T-helper 1 cell treated with Interleukin-12 subunit alpha and Interleukin-12 subunit beta and Interleukin-4 antibody, amounts not matched to agents 30 μg/mL and 1 μg/mL, for 36 hours (primary cell): ENCODE results near the gene POLD4.
"Not testable (repeated sequence)": the region's sequence is repeated elsewhere in the genome, so short reads cannot be mapped to it uniquely, and the experiment has no call there.

Source experiments
- H3K27ac Mint-ChIP-seq: one replicate; pipeline ENCODE4 v1.8.0; 2021; ENCODE audit warnings: mild to moderate bottlenecking, mixed read lengths
- H3K27me3 Mint-ChIP-seq: one replicate; pipeline ENCODE4 v1.8.0; 2021; ENCODE audit warnings: low read depth, mixed read lengths
- H3K36me3 Mint-ChIP-seq: one replicate; pipeline ENCODE4 v1.8.0; 2021; ENCODE audit warnings: low read depth, mixed read lengths
- H3K4me1 Mint-ChIP-seq: one replicate; pipeline ENCODE4 v1.8.0; 2021; ENCODE audit warnings: low read depth, mixed read lengths
- H3K4me3 Mint-ChIP-seq: one replicate; pipeline ENCODE4 v1.8.0; 2021; ENCODE audit warnings: mild to moderate bottlenecking, moderate library complexity, mixed read lengths
- H3K9me3 Mint-ChIP-seq: one replicate; pipeline ENCODE4 v1.8.0; 2021; ENCODE audit warnings: mixed read lengths

The POLD4 gene

DNA sequence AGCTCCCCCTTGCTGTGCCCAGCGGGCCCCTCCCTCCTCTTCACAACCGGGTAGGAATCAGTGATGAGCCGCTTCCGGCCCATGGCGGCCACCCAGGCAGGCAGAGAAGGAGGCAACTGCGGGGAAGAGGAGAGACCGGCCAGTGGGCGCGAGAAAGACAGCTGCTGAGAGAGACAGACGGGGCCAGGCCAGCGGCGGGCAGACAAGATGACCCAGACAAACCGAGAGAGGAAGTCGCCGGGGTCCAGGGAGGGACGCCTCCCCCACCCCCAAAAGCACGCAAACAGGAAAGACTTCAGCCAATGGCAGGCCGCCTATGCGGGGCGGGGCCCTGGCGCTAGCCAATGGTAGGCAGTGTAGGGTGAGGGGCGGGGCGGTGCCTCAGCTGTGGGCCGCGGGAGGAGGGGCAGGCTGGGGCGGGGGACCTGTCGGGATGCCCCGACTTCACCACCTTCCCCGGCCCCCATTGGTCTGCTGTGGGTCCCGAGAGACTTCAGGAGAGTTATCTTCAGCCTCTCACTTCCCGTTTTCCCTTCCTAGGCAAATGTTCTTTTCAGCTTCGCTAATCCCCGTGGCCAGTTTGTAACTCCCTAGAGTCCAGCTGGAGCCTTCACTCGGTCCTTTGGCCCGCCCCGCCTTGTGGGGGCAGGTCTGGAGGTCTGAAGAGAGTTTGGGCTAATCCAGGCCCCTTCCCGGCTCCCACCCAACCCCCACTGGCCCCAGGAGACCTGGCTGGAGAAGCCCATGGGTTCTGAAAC is at the start of gene POLD4:
Gene POLD4, minus strand, starts transcription at position 230 of the 758 bp plus-strand sequence. Its CDS starts 147 bp downstream, at position 83.
- H3K4me1 Mint-ChIP-seq, result peaks cover 33% of the 10 kb centered on the region

DNA sequence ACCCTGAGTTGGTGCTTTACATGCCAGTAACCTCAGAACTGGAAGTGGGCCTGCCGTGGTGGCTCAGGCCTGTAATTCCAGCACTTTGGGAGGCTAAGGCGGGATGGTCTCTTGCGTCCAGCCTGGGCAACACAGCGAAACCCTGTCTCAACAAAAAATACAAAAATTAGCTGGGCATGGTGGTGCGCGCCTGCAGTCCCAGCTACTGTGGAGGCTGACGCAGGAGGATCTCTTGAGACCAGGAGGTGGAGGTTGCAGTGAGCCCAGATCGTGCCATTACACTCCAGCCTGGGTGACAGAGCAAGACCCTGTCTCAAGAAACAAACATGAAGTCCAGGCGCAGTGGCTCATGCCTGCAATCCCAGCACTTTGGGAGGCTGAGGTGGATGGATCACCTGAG is 49.7 kb upstream of the POLD4 start:
- Mint-ChIP-seq H3K4me3 (peak overlapping the region; percentile 91), H3K36me3 (peaks cover 46% of the 10 kb centered on the region), H3K4me1 (peaks cover 35% of the 10 kb centered on the region), H3K27ac (peak overlapping the region; percentile 87)
- not testable (repeated sequence) for H3K27me3 Mint-ChIP-seq, H3K9me3 Mint-ChIP-seq

More for the DNA sequence above, at the start of gene POLD4:
- no peaks in the 10 kb centered on the region for H3K9me3 Mint-ChIP-seq
- H3K27ac Mint-ChIP-seq, result peak within 1 kb of the TSS; percentile 100
- peak within 1 kb of the TSS; percentile 98 for H3K4me3 Mint-ChIP-seq
- H3K27me3 Mint-ChIP-seq, result peaks cover 4% of the 10 kb centered on the region
- peaks cover 7% of the 10 kb centered on the region for H3K36me3 Mint-ChIP-seq

GRCh38 chr11:67402192-67402839 is 49.0 kb upstream of the POLD4 start:
- H3K27me3 Mint-ChIP-seq, H3K9me3 Mint-ChIP-seq: not testable (repeated sequence)
- Mint-ChIP-seq H3K36me3 (peaks cover 47% of the 10 kb centered on the region), H3K27ac (peak overlapping the region; percentile 79), H3K4me1 (peaks cover 32% of the 10 kb centered on the region), H3K4me3 (peak overlapping the region; percentile 59)

DNA sequence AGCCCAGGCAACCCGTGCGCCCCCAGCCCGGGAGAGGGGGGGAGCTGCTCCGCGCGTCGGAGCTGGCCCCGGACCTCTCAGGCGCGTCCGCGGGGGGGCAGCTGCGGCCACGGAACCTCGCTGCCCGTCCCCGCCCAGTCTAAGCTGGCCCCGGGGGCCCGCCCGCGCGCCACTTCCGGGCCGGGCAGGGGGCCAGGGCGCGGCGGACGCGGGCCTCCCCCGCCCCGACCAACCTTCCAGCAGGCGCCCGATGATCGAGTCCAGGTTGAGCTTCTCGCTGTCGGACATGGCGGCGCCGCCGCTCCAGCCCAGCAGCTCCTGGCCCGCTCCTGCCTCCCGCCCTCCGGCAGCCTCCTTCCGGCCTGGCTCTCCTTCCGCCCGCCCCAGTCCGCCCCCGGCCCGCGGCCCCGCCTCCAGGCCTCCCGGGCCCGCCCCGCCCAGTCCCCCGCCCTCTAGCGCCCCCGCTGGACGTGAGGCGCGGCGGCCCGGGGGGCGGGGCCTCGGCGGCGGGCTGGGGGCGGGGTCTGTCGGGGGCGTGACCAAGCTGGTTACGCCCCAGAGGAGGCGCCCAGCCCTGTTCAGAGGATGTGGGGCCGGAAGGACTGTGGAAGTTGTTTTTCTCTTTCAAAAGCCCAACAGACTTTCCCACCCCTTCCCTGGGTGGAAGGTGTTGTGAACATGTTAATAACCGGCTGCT is 48.3 kb upstream of the POLD4 start, which contains the start of gene PPP1CA:
Gene PPP1CA, minus strand, starts transcription at position 364 of the 697 bp plus-strand sequence. Its CDS starts 76 bp downstream, at position 288.
- no peaks in the 10 kb centered on the region for H3K9me3 Mint-ChIP-seq
- peaks cover 31% of the 10 kb centered on the region for H3K4me1 Mint-ChIP-seq
- peaks cover 46% of the 10 kb centered on the region for H3K36me3 Mint-ChIP-seq
- peak within 1 kb of the TSS; percentile 79 for H3K27ac Mint-ChIP-seq
- no peaks in the 10 kb centered on the region for H3K27me3 Mint-ChIP-seq
- H3K4me3 Mint-ChIP-seq, result peak within 1 kb of the TSS; percentile 92

DNA sequence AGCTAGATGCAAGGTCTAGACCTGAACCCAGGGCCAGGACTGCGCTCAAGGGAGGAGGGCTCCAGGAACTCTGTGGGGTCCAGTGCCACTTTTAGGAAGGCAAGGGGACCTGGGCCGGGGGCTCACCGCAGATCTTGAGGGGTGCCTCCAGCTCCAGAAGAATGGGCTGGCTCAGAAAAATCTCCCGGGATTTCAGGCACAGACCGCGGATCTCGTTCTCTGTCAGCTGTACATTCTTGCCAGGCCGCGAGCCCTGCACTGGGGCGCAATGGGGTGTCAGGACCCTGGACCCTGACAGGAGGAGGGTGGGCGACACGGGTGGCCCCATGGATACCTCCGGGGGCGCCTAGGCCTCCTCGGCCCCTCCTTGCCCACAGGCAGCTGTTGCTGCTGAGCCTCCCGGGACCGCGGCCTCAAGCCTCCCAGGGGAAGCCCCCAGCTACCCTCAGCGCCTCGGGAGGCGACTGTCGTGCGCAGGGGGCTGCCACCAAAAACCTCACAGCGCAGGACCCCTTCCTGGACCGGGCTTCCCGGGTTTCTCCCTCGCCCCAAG is 47.7 kb upstream of the POLD4 start:
- Mint-ChIP-seq H3K27ac (peak overlapping the region; percentile 49), H3K9me3 (no peaks in the 10 kb centered on the region), H3K4me3 (peak overlapping the region; percentile 92), H3K36me3 (peaks cover 45% of the 10 kb centered on the region), H3K27me3 (no peaks in the 10 kb centered on the region), H3K4me1 (peaks cover 29% of the 10 kb centered on the region)

GRCh38 chr11:67400251-67400941 is 47.0 kb upstream of the POLD4 start:
- H3K27me3 Mint-ChIP-seq, result no peaks in the 10 kb centered on the region
- peaks cover 28% of the 10 kb centered on the region for H3K4me1 Mint-ChIP-seq
- H3K27ac Mint-ChIP-seq, result peak overlapping the region; percentile 49

GRCh38 chr11:67398661-67399563 is 45.6 kb upstream of the POLD4 start:
- Mint-ChIP-seq H3K4me3 (peak overlapping the region; percentile 54), H3K27ac (no peak overlapping the region), H3K4me1 (peaks cover 22% of the 10 kb centered on the region), H3K36me3 (peaks cover 37% of the 10 kb centered on the region), H3K9me3 (no peaks in the 10 kb centered on the region), H3K27me3 (no peaks in the 10 kb centered on the region)

More at GRCh38 chr11:67400251-67400941, 47.0 kb upstream of the POLD4 start:
- no peaks in the 10 kb centered on the region for H3K9me3 Mint-ChIP-seq
- peaks cover 42% of the 10 kb centered on the region for H3K36me3 Mint-ChIP-seq
- peak overlapping the region; percentile 92 for H3K4me3 Mint-ChIP-seq

GRCh38 chr11:67397986-67398660 is 44.8 kb upstream of the POLD4 start:
- H3K27ac Mint-ChIP-seq, result peak overlapping the region; percentile 72
- no peaks in the 10 kb centered on the region for H3K27me3 Mint-ChIP-seq
- peaks cover 36% of the 10 kb centered on the region for H3K36me3 Mint-ChIP-seq
- no peaks in the 10 kb centered on the region for H3K9me3 Mint-ChIP-seq
- H3K4me3 Mint-ChIP-seq, result peak overlapping the region; percentile 37
- peaks cover 28% of the 10 kb centered on the region for H3K4me1 Mint-ChIP-seq

GRCh38 chr11:67397536-67397935 is 44.2 kb upstream of the POLD4 start:
- H3K36me3 Mint-ChIP-seq, result peaks cover 38% of the 10 kb centered on the region
- H3K4me3 Mint-ChIP-seq, result no peak overlapping the region
- H3K4me1 Mint-ChIP-seq, result peaks cover 31% of the 10 kb centered on the region
- H3K9me3 Mint-ChIP-seq, result no peaks in the 10 kb centered on the region
- H3K27ac Mint-ChIP-seq, result peak overlapping the region; percentile 72
- no peaks in the 10 kb centered on the region for H3K27me3 Mint-ChIP-seq

DNA sequence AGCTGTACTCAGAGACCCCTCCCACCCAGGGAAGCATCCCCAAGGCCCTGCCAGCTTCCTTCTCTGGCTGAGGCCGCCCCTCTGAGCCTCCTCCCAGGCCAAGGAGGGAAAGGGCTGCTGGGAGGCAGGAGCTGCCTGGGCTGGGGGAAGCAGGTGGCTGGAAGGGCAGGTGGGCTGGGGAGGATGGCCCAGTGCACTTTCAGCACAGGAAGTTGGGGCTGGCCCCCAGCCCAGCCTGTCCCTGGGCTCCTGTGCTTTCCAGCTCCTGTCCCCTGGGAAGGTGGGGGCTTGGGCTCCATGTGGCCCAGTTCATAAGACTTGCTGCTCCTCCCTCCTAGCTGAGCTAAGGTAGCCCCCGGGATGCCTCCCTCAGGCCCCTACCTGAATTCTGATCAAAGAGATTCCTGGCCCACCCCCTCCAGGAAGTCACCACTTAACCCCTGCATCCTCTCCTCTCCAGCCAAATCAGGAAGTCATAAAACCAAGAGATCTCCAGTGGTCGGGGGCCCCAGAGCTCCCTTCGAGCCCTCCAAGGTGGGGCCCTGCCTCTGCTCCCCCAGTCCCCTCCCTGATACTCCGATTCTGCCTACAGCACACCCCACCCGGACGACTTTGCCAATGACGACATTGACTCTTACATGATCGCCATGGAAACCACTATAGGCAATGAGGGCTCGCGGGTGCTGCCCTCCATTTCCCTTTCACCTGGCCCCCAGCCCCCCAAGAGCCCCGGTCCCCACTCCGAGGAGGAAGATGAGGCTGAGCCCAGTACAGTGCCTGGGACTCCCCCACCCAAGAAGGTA is 43.4 kb upstream of the POLD4 start:
- Mint-ChIP-seq H3K4me1 (peaks cover 32% of the 10 kb centered on the region), H3K27me3 (no peaks in the 10 kb centered on the region), H3K36me3 (peaks cover 41% of the 10 kb centered on the region), H3K9me3 (no peaks in the 10 kb centered on the region), H3K4me3 (peak overlapping the region; percentile 63), H3K27ac (peak overlapping the region; percentile 85)

DNA sequence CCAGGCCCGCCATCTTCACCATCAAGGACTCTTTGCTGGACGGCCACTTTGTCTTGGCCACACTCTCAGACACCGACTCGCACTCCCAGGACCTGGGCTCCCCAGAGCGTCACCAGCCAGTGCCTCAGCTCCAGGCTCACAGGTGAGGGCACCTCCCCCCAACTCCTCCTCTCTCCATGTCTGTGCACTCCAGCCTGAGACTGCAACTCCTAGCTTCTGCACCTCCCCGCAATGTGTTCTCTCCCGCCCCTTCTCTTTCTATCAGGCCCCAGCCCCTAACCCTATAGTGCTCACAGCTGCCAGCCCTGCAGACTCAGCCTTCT is 42.9 kb upstream of the POLD4 start:
- H3K4me1 Mint-ChIP-seq, result peaks cover 34% of the 10 kb centered on the region
- H3K36me3 Mint-ChIP-seq, result peaks cover 42% of the 10 kb centered on the region
- H3K27me3 Mint-ChIP-seq, result no peaks in the 10 kb centered on the region
- H3K27ac Mint-ChIP-seq, result peak overlapping the region; percentile 14
- H3K9me3 Mint-ChIP-seq, result no peaks in the 10 kb centered on the region
- H3K4me3 Mint-ChIP-seq, result no peak overlapping the region

DNA sequence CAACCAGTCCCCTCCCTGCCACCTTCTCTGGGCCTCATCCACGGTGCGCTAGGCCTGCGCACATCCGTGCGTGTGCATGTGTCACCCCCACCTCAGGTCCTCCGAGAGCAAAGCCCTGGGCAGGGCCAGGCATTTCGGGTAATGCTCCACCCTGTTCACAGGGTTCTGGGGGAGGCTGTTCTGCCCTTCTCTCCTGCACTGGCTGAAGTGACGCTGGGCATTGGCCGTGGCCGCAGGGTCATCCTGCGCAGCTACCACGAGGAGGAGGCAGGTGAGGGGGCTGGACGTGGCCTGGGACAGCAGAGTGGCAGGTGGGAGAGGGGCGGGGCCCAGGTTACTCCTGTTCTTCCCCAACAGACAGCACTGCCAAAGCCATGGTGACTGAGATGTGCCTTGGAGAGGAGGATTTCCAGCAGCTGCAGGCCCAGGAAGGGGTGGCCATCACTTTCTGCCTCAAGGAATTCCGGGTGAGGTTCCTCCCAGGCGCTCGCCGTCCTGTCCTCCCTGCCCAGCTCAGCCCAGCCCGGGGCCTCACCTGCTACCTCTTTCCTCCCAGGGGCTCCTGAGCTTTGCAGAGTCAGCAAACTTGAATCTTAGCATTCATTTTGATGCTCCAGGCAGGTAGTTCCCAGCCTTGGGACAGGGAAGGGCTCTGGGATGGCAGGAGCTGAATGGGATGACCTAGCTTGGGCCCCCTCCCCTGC is 42.4 kb upstream of the POLD4 start:
- no peak overlapping the region for H3K27ac Mint-ChIP-seq
- H3K27me3 Mint-ChIP-seq, result no peaks in the 10 kb centered on the region
- H3K36me3 Mint-ChIP-seq, result peaks cover 44% of the 10 kb centered on the region
- H3K4me3 Mint-ChIP-seq, result no peak overlapping the region
- peaks cover 38% of the 10 kb centered on the region for H3K4me1 Mint-ChIP-seq
- no peaks in the 10 kb centered on the region for H3K9me3 Mint-ChIP-seq
